Transverse colon (tissue), 3 donors: ENCODE data around the gene IGIP.
A peak's percentile ranks its signal among the peaks of the same experiment; 100 is the strongest.

Experiments used
- POLR2A ChIP-seq: fragments of 450-650 bp; IDR thresholded peaks from one replicate; pipeline ENCODE4 v1.6.1; 2016; ENCODE audit warnings: antibody characterized with exemption, mild to moderate bottlenecking, moderate library complexity
- TF ChIP-seq, protein P1 (sequence below), 5 experiments: fragments of 200-600 bp in 3 of 5; fragments of 450-650 bp in 2 of 5; sonication (generic) in 3 of 5; IDR thresholded peaks; 1 replicate in 2 of 5; 2 replicates in 3 of 5; pipeline ENCODE4 v1.5.1; 2016 to 2017; ENCODE audit warnings: antibody characterized with exemption in 5 of 5, inconsistent platforms in 3 of 5, mild to moderate bottlenecking in 2 of 5, moderate library complexity in 1 of 5

DNA sequence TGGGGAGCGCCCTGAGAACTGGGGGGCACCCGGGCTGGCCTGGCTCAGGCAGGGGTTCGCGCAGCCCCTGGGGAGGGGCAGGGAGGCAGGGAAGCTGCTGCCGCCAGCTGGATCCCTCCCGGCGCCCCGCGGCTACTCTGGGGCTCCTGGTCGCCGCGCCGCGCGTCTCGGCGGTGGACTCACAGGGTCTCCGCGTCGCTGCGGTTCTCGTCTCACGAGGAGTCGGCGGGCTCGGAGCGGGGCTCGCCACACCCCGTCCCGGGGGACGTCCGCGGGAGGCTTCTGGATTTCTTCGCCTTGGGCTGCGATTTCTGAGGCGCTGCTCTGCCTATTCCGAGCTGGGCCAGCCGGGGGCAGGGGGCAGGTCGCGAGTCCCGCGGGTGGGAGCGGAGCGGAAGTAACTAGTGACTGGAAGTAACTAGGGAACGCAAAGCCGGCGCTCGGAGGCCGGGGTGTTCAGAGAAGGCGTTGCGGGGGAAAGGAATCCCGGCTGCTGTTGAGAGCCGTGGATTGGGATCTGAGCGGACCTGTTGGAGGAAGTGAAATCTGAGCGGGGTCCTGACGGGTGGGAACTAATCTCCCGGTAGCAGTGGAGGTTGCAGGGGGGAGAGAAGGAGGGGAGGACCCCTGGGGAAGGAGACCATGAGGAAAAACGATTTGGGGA lies 49.8 kb downstream of the IGIP start:
- TF ChIP-seq, protein P1, sequence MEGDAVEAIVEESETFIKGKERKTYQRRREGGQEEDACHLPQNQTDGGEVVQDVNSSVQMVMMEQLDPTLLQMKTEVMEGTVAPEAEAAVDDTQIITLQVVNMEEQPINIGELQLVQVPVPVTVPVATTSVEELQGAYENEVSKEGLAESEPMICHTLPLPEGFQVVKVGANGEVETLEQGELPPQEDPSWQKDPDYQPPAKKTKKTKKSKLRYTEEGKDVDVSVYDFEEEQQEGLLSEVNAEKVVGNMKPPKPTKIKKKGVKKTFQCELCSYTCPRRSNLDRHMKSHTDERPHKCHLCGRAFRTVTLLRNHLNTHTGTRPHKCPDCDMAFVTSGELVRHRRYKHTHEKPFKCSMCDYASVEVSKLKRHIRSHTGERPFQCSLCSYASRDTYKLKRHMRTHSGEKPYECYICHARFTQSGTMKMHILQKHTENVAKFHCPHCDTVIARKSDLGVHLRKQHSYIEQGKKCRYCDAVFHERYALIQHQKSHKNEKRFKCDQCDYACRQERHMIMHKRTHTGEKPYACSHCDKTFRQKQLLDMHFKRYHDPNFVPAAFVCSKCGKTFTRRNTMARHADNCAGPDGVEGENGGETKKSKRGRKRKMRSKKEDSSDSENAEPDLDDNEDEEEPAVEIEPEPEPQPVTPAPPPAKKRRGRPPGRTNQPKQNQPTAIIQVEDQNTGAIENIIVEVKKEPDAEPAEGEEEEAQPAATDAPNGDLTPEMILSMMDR (IDR thresholded peaks at IDR 0.05): peak in 3 of 5 experiments; percentile 33 to 48 (median 44)
- no peak for TF ChIP-seq POLR2A
